ENCODE results near the gene PPP1R1B.

Gene PPP1R1B

DNA sequence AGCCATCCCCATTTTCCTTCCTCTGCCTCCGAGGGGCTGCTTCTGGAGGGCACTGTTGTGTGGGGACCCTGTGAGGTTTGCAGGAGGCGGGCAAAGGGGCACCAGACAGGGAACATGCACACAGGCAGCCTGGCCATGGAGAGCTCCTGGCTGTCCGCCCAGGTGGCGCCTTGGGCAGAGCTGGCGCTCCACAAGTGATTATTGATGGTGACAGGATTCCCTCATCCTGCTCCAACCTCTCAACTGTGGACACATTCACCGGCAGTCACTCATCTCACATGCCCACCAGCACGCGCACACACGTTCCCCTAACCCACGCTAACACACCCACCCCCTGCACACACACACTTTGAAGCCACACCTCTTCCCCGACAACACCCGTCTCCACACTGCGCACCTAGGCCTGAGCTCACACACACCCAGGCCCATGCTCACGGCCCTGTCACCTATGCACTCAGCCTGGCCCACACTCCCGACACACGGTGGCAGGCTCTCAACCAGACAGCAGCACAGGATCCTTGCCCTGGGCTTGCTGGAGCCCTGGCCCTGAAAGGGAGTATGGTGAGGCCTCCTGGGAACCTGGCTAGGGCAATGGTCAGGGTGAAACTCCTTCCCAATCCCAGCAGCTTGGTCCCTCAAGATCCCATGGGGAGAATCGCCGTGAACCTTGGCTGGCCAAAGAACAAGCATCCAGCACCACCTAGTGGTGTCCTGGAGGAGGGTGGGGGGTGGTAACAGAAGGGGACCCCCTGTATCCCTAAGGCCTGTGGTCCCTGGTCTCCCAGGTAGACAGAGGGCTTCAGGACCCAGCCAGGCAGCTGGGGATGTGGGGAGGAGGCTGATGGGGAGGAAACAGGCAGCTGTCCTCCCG, 45.1 kb downstream of the PPP1R1B start:
- Histone ChIP-seq H3K36me3 (peaks cover 2% of the 10 kb centered on the region; the same call in 1 of the 2 replicates), H3K27ac (peak overlapping the region; percentile 41), H3K9me3 (ENCODE audit: severe bottlenecking) (no peaks in the 10 kb centered on the region), H3K4me3 (ENCODE audit: low read depth, low read length) (no peak overlapping the region), H3K27me3 (ENCODE audit: insufficient read depth, low read depth, severe bottlenecking) (no peaks in the 10 kb centered on the region)
- peak; percentile 92 for DNase-seq
- TF ChIP-seq, protein P1, sequence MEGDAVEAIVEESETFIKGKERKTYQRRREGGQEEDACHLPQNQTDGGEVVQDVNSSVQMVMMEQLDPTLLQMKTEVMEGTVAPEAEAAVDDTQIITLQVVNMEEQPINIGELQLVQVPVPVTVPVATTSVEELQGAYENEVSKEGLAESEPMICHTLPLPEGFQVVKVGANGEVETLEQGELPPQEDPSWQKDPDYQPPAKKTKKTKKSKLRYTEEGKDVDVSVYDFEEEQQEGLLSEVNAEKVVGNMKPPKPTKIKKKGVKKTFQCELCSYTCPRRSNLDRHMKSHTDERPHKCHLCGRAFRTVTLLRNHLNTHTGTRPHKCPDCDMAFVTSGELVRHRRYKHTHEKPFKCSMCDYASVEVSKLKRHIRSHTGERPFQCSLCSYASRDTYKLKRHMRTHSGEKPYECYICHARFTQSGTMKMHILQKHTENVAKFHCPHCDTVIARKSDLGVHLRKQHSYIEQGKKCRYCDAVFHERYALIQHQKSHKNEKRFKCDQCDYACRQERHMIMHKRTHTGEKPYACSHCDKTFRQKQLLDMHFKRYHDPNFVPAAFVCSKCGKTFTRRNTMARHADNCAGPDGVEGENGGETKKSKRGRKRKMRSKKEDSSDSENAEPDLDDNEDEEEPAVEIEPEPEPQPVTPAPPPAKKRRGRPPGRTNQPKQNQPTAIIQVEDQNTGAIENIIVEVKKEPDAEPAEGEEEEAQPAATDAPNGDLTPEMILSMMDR (IDR thresholded peaks at IDR 0.05; ENCODE audit: low read depth, low read length): peak; percentile 96

- Histone ChIP-seq H3K4me3 (ENCODE audit: low read depth, low read length) (no peak overlapping the region), H3K9me3 (ENCODE audit: severe bottlenecking) (no peaks in the 10 kb centered on the region)
Measured at GRCh38 chr17:39672522-39673334, 46.0 kb downstream of the PPP1R1B start.

GRCh38 chr17:39673335-39674081, 46.8 kb downstream of the PPP1R1B start:
- H3K9me3 ChIP-seq (ENCODE audit: severe bottlenecking): no peaks in the 10 kb centered on the region
- DNase-seq: no peak
- no peak overlapping the region for H3K4me3 ChIP-seq (ENCODE audit: low read depth, low read length)
- H3K36me3 ChIP-seq: peaks cover 7% of the 10 kb centered on the region; the same call in 1 of the 2 replicates
- TF ChIP-seq, protein P1 (IDR thresholded peaks at IDR 0.05; ENCODE audit: low read depth, low read length): no peak
- no peaks in the 10 kb centered on the region for H3K27me3 ChIP-seq (ENCODE audit: insufficient read depth, low read depth, severe bottlenecking)
- H3K27ac ChIP-seq: no peak overlapping the region

More at GRCh38 chr17:39672522-39673334, 46.0 kb downstream of the PPP1R1B start:
- Histone ChIP-seq H3K36me3 (peaks cover 4% of the 10 kb centered on the region; the same call in 1 of the 2 replicates), H3K27ac (peak overlapping the region; percentile 41), H3K27me3 (ENCODE audit: insufficient read depth, low read depth, severe bottlenecking) (no peaks in the 10 kb centered on the region)
- TF ChIP-seq, protein P1 (IDR thresholded peaks at IDR 0.05; ENCODE audit: low read depth, low read length): 0 out of 2 replicates have a peak, but pooled peaks have one; percentile 15
- DNase-seq: no peak

GRCh38 chr17:39674179-39674578, 47.4 kb downstream of the PPP1R1B start:
- Histone ChIP-seq H3K27ac (peak overlapping the region; percentile 44), H3K36me3 (peaks cover 7% of the 10 kb centered on the region; the same call in 1 of the 2 replicates), H3K27me3 (ENCODE audit: insufficient read depth, low read depth, severe bottlenecking) (no peaks in the 10 kb centered on the region), H3K4me3 (ENCODE audit: low read depth, low read length) (no peak overlapping the region), H3K9me3 (ENCODE audit: severe bottlenecking) (no peaks in the 10 kb centered on the region)
- TF ChIP-seq, protein P1 (IDR thresholded peaks at IDR 0.05; ENCODE audit: low read depth, low read length): no peak
- no peak for DNase-seq

DNA sequence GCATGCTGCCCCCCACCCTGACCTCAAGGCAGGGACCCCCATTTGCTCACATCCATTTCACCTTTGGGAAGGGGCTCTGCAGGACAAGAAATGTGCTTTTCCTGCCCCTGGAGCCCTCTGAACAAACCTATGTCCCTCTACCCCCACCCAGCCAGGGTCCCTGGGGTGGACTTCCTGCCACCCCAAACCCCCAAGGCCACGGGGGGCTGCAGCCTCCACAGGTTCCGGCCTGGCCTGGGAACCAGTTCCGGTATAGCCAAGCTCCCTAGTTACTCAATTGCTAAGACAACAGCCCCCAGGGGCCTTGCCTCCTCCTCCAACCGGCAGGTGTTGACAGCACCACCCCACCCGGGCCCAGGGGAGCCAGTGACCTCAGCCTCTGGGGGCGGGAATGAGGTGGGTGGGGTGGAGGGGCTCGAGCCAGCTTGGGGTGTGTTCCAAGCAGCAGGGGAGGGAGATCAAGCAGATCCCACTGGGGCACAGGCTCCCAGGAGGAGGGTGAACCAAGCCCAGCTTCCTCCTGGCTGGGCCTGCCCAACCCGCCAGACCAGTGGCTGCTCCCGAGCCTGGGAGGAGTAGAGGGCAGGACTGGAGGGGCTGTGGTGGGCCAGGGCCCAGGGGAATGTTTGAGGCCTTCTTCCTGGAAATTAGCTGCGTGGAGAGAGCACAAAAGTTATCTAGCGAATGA, 48.1 kb downstream of the PPP1R1B start:
- Histone ChIP-seq H3K36me3 (peaks cover 7% of the 10 kb centered on the region; the same call in 1 of the 2 replicates), H3K4me3 (ENCODE audit: low read depth, low read length) (no peak overlapping the region), H3K9me3 (ENCODE audit: severe bottlenecking) (no peaks in the 10 kb centered on the region), H3K27me3 (ENCODE audit: insufficient read depth, low read depth, severe bottlenecking) (no peaks in the 10 kb centered on the region), H3K27ac (peak overlapping the region; percentile 44)
- TF ChIP-seq, protein P1 (IDR thresholded peaks at IDR 0.05; ENCODE audit: low read depth, low read length): no peak
- DNase-seq: peak; percentile 85
